ENCODE data around the gene CNKSR1. TPM values are rescaled to one million over a fixed set of nuclear protein-coding genes. Genes with fewer than 3 reads are reported as not detected.

CNKSR1 gene
- total RNA-seq, 2 experiments from 2014 or later, result 1.2 to 1.4 TPM

- no peak overlapping the region for H3K27ac Mint-ChIP-seq
- peaks cover 5% of the 10 kb centered on the region for H3K4me1 Mint-ChIP-seq (ENCODE audit: low read depth)
- ATAC-seq, result peak; percentile 92
- ChIA-PET POLR2A (interaction anchor here (0.6 to 1.2 kb wide), 3 partner anchors 11 to 225 kb away, joined by 3 to 4 read pairs (median 3); no protein-coding TSS in a partner anchor), CTCF (interaction anchor here (0.5 to 7.8 kb wide), 41 partner anchors 9 to 275 kb away, joined by 3 to 164 read pairs (median 6); partner anchors contain the start of genes C1orf232, CEP85, EXTL1 and PDIK1L)
- TF ChIP-seq CTCF (IDR thresholded peaks at IDR 0.05), result peak; percentile 95
- DNase-seq, result peak; percentile 91
- intact Hi-C loops (cut with micrococcal nuclease), result loop anchor here (1.0 to 10.0 kb wide), 2 partner anchors 40 to 110 kb away; no protein-coding TSS in a partner anchor
- no peaks in the 10 kb centered on the region for H3K27me3 Mint-ChIP-seq
- no peaks in the 10 kb centered on the region for H3K9me3 Mint-ChIP-seq
- H3K4me3 Mint-ChIP-seq, result no peak overlapping the region
- H3K36me3 Mint-ChIP-seq (ENCODE audit: low read depth), result no peaks in the 10 kb centered on the region
These were observed 32.0 kb upstream of the CNKSR1 start for GRCh38 chr1:26145041-26145959.

- ChIA-PET CTCF (interaction anchor here (0.6 to 7.8 kb wide), 20 partner anchors 9 to 271 kb away, joined by 3 to 164 read pairs (median 9); partner anchors contain the start of genes C1orf232, PDIK1L and ZNF593), POLR2A (interaction anchor here (1.2 kb wide), 1 partner anchor 24 kb away, joined by 4 read pairs; no protein-coding TSS in a partner anchor)
- H3K36me3 Mint-ChIP-seq (ENCODE audit: low read depth), result no peaks in the 10 kb centered on the region
- no peak for TF ChIP-seq CTCF (IDR thresholded peaks at IDR 0.05)
- H3K4me3 Mint-ChIP-seq, result no peak overlapping the region
- H3K4me1 Mint-ChIP-seq (ENCODE audit: low read depth), result peaks cover 5% of the 10 kb centered on the region
- DNase-seq, result no peak
- intact Hi-C loops (cut with micrococcal nuclease), result loop anchor here (1.0 to 10.0 kb wide), 2 partner anchors 41 to 111 kb away; no protein-coding TSS in a partner anchor
- no peak for ATAC-seq
- no peaks in the 10 kb centered on the region for H3K9me3 Mint-ChIP-seq
- H3K27me3 Mint-ChIP-seq, result no peaks in the 10 kb centered on the region
- H3K27ac Mint-ChIP-seq, result no peak overlapping the region
These were observed 31.4 kb upstream of the CNKSR1 start for GRCh38 chr1:26145960-26146294.

GRCh38 chr1:26148887-26149286 is 28.4 kb upstream of the CNKSR1 start:
- Mint-ChIP-seq H3K36me3 (ENCODE audit: low read depth) (no peaks in the 10 kb centered on the region), H3K27me3 (no peaks in the 10 kb centered on the region), H3K9me3 (no peaks in the 10 kb centered on the region), H3K4me1 (ENCODE audit: low read depth) (peaks cover 5% of the 10 kb centered on the region), H3K27ac (no peak overlapping the region), H3K4me3 (no peak overlapping the region)
- intact Hi-C loops (cut with micrococcal nuclease), result loop anchor here (10.0 kb wide), 1 partner anchor 114 kb away; no protein-coding TSS in a partner anchor
- TF ChIP-seq CTCF (IDR thresholded peaks at IDR 0.05), result no peak
- ChIA-PET CTCF (interaction anchor here (1.1 kb wide), 1 partner anchor 44 kb away, joined by 3 read pairs; no protein-coding TSS in a partner anchor), POLR2A (no interaction called here)
- DNase-seq (no peak), ATAC-seq (no peak)

- H3K4me1 Mint-ChIP-seq (ENCODE audit: low read depth), result peaks cover 3% of the 10 kb centered on the region
- no peak for TF ChIP-seq CTCF (IDR thresholded peaks at IDR 0.05)
- no peaks in the 10 kb centered on the region for H3K9me3 Mint-ChIP-seq
- no peaks in the 10 kb centered on the region for H3K36me3 Mint-ChIP-seq (ENCODE audit: low read depth)
- H3K27ac Mint-ChIP-seq, result no peak overlapping the region
- ATAC-seq (no peak), DNase-seq (no peak)
- H3K27me3 Mint-ChIP-seq, result peaks cover 17% of the 10 kb centered on the region
- no peak overlapping the region for H3K4me3 Mint-ChIP-seq
- intact Hi-C loops (cut with micrococcal nuclease), result no loop called here
- ChIA-PET POLR2A (interaction anchor here (1.1 to 1.8 kb wide), 2 partner anchors 28 to 164 kb away, joined by 4 to 5 read pairs; no protein-coding TSS in a partner anchor), CTCF (interaction anchor here (1.6 to 1.9 kb wide), 2 partner anchors 9 to 52 kb away, joined by 4 to 13 read pairs; no protein-coding TSS in a partner anchor)
These were observed 23.2 kb upstream of the CNKSR1 start for GRCh38 chr1:26153966-26154532.

Measured in activated CD8-positive, alpha-beta T cell treated with anti-CD3 and anti-CD28 coated beads for 36 hours (primary cell).